ENCODE results near the gene ATL1.
"Not testable (repeated sequence)": the region's sequence is repeated elsewhere in the genome, so short reads cannot be mapped to it uniquely, and the experiment has no call there.

Gene ATL1

GRCh38 chr14:50602035-50602434 is 42.1 kb downstream of the ATL1 start:
- DNase-seq (ENCODE audit: low read depth) = no peak

DNA sequence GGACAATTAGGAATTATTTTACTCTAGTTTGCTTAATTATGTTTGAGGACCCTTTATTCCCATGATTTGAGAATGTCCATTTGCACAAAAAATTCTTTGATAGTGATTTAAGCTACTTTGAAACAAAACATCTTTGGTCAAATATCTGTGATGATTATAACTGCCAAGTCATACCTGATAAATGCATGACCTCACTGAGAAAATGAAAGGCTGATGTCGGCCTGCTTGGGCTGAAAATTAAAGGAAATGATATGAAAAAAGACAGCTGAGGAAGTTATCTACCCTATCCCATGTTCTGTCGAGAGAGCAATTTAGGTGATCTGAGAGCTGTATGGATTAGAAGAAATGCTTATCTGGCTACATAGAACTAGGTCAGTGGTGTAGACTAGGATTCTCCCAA is 43.6 kb downstream of the ATL1 start:
- no peak for DNase-seq (ENCODE audit: low read depth)

- no peak for DNase-seq (ENCODE audit: low read depth)
Measured at GRCh38 chr14:50605766-50606165, 45.8 kb downstream of the ATL1 start.

DNA sequence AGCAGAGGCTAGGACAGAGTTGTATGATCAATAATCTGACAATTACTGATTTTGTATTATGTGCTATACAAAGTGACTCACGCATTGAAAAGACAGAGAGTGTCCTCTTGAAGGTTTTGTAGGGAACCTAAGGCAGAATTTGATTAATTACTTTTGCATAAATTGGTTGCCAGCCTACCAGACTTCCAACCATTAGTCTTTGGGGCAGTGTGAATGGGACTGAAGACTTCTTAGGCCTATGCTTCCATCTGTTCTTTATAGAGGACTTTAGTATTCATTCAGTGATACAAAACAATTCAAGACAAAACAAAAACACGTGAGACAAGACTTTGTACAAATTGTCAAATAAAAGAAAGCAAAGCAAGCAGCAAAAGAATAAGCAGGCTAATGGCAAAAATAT is 46.5 kb downstream of the ATL1 start:
- no peak for DNase-seq (ENCODE audit: low read depth)

GRCh38 chr14:50607181-50607580 is 47.2 kb downstream of the ATL1 start:
- DNase-seq (ENCODE audit: low read depth) = peak; percentile 71

DNA sequence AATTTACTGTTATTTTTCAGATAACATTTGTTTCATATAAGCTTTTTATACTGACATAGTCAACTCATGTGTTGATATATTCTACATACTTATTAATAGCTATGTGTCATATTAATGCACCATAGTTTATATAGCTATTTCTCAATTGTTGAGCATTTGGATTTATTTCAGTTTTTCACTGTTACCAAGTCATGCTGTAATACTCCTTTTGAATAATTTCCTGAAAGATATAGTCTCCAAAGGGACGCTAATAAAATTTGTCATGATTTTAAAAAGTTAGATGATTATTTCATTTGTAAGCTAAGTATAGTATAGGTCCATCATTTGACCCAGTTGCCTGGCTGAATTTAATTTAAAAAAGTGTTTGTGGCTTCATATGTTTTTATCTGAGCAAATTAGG is 47.8 kb downstream of the ATL1 start:
- DNase-seq (ENCODE audit: low read depth) = no peak

DNA sequence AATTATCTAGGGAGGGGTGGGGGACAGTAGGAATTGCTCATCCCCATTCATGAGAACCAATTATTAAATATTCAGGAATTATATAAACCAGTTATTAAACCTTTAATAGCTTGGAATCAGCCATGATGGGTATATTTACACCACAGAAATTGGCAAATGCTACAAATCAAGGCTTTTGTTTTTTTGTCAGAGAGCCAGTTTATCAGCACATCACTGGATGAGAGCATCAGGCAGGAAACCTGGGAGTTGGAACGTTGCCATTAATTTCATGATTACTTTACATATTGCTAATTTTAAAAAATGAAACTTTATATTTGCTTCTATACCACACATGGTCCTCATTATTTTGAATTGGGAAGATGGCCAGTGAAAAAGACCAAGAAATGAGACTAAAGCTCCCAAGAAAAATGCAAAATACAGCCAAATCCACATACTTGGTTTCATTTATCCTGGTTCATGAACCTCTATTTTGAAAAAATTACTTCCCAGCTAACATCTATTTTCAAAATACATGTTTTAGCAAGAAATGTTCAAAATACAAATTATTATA is 48.4 kb downstream of the ATL1 start:
- peak; percentile 54 for DNase-seq (ENCODE audit: low read depth)

DNA sequence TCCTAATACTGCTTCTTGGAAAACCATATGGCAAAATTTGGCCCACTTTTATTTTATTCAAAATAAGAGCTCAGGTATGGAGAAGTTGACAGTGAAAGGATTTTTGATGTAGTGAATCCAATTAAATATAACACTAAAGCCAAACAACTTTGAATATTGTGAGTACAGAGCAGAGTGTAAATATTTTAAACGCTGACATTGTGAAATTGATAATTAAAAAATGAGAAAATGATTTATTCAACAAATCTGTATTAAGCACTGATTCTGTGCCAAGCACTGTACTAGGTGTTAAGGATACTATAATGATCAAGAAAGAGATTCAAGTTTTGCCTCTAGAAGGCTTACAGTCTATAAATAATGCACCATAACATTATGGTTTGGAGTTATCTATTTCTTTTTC is 50.5 kb downstream of the ATL1 start:
- DNase-seq (ENCODE audit: low read depth) = no peak

GRCh38 chr14:50612806-50613205 is 52.9 kb downstream of the ATL1 start:
- DNase-seq (ENCODE audit: low read depth) = no peak

GRCh38 chr14:50615056-50615455 is 55.1 kb downstream of the ATL1 start:
- DNase-seq (ENCODE audit: low read depth) = no peak

- no peak for DNase-seq (ENCODE audit: low read depth)
Measured at GRCh38 chr14:50615552-50615951, 55.6 kb downstream of the ATL1 start.

DNA sequence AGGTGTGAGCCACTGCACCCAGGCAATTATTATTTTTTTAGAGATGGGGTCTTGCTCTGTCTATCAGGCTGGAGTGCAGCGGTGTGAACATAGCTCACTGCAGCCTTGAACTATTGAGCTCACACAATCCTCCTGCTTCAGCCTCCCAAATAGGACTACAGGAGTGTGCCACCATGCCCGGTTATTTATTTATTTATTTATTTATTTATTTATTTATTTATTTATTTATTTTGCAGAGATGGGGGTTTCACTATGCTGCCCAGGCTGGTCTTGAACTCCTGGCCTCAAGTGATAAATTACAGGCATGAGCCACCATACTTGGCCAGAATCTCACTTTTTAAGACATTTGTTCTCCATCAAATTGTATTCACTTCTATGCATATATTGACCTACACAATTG is 56.3 kb downstream of the ATL1 start:
- DNase-seq (ENCODE audit: low read depth) = no peak

DNA sequence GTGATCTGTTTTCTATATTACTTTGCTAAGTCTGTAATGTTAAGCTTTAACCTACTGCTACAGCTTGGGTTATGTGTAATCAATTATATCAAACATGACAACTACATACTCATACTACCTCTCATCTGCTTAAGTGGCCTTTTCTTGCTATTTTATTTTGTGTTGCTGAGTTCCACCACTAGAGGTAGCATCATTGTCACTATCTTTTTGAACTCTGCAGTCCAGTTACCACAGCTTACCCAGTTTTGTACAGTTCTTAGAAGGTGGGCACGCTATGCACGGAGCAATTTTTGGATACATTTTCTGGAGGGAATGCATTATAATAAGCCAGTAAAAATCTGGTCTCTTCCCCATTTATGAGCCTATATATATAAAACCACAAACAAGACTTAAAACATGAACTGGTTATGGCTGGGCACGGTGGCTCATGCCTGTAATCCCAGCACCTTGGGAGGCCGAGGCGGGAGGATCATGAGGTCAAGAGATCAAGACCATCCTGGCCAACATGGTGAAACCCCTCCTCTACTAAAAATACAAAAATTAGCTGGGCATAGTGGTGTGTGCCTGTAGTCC is 59.7 kb downstream of the ATL1 start:
- peak; percentile 36 for DNase-seq (ENCODE audit: low read depth)

GRCh38 chr14:50620341-50620740 is 60.4 kb downstream of the ATL1 start:
- no peak for DNase-seq (ENCODE audit: low read depth)

DNA sequence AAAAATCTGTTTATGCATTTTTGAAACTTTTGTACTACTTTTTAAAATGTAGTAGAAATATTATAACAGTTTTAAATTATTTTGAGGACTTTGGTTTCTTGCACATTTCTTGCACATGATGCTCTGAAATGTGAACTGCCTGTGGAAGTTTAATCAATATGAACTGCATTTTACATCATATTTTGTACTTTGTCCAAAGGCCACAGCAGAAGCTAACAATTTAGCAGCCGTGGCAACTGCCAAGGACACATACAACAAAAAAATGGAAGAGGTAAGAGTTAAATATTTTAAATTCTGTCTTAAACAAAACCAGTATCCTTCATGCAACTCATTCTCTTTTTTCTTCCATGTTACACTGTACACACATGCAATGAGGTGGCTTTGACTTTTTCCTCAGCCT is 63.0 kb downstream of the ATL1 start:
- no peak for DNase-seq (ENCODE audit: low read depth)

GRCh38 chr14:50624447-50624846 is 64.5 kb downstream of the ATL1 start:
- no peak for DNase-seq (ENCODE audit: low read depth)

GRCh38 chr14:50624947-50625346 is 65.0 kb downstream of the ATL1 start:
- DNase-seq (ENCODE audit: low read depth) = not testable (repeated sequence)

- DNase-seq (ENCODE audit: low read depth) = no peak
Measured at GRCh38 chr14:50631408-50631821, 71.5 kb downstream of the ATL1 start.

DNA sequence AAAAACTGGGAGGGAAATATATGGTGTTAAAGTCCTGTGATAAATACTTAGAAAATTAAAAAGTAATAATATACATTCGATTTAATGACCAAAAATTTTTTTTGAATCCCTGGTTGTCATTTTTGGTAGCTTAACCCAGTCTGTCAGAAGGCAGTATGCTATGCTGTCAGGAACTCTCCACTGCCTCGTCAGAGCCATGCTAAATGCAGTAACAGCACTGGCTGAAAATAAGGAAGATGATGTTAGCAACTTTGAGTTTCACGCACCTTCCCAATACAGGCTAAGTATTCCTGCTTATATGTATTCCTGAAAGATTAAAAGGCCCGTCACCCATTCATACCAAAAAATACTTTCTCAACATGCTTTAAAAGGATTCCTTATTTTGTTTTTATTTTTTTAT is 74.0 kb downstream of the ATL1 start:
- no peak for DNase-seq (ENCODE audit: low read depth)

DNA sequence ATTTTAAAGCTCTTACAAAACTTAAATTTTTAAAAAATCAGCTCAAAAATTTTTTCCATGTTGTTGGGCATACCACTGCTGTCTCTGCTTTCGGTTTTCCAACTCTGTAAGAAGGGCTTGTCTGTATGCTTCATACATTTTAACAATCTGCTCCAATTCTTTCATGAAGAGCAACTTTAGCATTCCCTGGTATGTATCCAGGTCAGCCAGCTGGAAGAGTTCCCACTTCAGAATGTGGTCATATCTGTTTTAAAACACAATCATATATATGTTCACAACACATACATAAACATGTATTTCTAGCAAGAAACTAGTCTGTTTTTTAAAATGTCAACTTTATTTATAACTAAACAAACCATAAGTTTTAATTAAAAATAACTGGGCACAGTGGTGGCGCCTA is 75.2 kb downstream of the ATL1 start:
- DNase-seq (ENCODE audit: low read depth) = no peak

GRCh38 chr14:50647282-50647681 is 87.3 kb downstream of the ATL1 start:
- DNase-seq (ENCODE audit: low read depth) = no peak

DNA sequence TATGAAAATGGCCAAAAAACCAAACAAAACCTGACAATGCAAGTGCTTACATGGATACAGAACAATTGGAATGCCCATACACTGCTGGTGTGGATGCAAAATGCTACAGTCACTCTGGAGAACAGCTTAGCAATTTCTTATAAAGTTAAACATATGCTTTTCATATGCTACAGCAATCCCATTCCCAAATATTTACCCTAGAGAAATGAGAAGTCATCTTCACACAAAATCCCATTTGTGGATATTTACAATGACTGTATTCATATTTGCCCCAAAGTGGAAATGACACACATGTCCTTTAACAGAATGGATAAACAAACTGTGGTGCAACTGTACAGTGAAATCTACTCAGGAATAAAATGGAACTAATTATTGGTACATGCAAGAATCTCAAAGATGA is 87.8 kb downstream of the ATL1 start:
- DNase-seq (ENCODE audit: low read depth) = no peak

- DNase-seq (ENCODE audit: low read depth) = no peak
Measured at GRCh38 chr14:50649691-50650090, 89.7 kb downstream of the ATL1 start.

- DNase-seq (ENCODE audit: low read depth) = no peak
Measured at GRCh38 chr14:50656776-50657175, 96.8 kb downstream of the ATL1 start.

DNA sequence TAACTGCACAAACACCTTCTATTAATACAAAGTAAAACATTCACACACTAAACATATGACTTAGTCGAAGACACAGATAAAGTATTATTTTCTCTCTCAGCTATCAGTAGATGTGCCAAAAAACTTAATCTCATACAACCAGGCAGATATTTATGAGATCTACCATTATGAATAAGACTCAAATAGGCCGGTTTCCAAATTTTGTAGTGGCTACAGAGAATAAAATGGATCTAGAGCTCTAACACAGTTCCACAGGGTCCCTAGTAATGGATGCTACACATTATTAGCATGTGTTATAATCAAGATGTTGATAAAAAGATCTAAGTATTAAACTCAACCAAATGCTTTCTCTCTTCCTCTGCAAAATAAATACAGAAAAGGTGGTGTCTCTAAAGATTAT is 97.8 kb downstream of the ATL1 start:
- DNase-seq (ENCODE audit: low read depth) = no peak

Measured in stromal cell of bone marrow (primary cell).